ENCODE data around the gene SWAP70.

DNA sequence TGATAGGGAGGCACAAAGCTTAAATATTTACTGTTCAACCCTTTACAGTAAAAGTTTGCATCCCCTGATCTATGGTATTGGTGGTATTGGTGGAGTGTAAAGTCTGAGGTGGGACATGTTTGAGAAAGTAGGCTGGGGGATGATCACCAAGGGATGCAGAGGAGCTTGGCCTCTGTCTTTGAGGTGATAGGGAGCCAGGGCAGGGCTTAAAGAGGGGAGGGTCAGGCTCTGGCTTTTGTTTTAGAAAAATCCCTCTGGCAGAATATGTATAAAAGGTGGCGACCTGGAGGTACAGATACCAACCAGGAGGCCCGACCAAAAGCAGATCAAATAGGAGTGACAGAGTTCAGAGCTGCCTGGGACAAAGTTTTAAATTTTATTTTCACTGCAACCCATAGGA, 59.0 kb downstream of the SWAP70 start:
- TF ChIP-seq, protein P1, sequence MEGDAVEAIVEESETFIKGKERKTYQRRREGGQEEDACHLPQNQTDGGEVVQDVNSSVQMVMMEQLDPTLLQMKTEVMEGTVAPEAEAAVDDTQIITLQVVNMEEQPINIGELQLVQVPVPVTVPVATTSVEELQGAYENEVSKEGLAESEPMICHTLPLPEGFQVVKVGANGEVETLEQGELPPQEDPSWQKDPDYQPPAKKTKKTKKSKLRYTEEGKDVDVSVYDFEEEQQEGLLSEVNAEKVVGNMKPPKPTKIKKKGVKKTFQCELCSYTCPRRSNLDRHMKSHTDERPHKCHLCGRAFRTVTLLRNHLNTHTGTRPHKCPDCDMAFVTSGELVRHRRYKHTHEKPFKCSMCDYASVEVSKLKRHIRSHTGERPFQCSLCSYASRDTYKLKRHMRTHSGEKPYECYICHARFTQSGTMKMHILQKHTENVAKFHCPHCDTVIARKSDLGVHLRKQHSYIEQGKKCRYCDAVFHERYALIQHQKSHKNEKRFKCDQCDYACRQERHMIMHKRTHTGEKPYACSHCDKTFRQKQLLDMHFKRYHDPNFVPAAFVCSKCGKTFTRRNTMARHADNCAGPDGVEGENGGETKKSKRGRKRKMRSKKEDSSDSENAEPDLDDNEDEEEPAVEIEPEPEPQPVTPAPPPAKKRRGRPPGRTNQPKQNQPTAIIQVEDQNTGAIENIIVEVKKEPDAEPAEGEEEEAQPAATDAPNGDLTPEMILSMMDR (IDR thresholded peaks at IDR 0.05; ENCODE audit: insufficient read depth, low read depth, low read length), result no peak
- TF ChIP-seq EZH2 (IDR thresholded peaks at IDR 0.05; ENCODE audit: insufficient read depth, low read length), result no peak

All from astrocyte (in vitro differentiated cells and primary cell).